ENCODE data around the gene CYS1.

Gene CYS1

DNA sequence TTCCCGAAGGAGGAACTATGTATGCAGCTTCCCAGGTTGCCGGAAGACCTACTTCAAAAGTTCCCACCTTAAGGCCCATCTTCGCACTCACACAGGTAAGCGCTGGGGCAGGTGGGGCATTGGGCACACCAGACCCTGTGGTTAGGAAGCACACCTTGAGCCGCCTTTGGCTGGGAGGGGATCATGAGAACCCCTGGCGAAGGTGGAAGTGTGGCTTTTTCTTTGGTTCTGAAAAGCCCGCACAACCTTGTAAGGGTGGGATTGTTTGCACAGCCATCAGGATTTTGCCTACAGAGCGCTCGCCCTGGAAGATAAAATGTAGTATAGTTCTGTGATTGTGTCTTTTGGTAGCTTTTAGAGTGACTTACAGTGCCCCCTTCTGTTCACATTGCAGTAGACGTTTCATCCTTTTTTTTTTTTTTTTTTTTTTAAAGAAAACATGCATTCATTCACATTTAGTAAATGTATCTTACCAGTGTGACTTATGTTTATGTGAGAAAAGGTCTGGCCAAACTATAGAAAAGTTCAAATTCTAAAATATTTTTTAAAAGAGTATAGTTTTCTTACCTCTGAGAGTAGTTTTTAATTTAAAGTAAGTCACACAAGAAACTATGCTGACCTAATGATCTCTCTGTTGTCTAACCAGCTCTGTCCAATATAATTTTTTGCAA lies 31.6 kb downstream of the CYS1 start:
- DNase-seq (ENCODE audit: low read depth, low spot score): no peak

DNA sequence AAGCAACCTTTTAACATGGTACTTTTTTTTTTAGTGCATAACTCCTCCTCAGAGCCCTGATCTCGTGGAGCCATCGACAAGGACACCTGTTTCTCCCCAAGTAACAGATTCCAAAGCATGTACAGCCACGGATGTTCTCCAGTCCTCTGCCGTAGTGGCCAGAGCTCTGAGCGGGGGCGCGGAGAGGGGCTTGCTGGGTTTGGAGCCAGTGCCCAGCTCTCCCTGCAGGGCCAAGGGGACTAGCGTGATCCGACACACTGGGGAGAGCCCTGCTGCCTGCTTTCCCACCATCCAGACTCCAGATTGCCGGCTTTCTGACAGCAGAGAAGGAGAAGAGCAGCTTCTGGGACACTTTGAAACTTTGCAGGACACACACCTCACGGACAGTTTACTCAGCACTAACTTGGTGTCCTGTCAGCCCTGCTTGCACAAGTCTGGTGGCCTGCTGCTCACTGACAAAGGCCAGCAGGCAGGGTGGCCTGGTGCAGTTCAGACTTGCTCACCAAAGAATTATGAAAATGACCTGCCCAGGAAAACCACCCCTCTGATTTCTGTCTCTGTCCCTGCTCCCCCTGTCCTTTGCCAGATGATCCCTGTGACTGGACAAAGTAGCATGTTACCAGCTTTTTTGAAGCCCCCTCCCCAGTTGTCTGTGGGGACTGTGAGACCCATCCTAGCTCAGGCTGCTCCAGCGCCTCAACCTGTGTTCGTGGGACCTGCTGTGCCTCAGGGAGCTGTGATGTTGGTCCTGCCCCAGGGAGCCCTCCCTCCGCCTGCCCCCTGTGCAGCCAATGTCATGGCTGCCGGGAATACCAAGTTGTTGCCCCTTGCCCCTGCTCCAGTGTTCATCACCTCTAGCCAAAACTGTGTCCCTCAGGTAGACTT lies 32.4 kb downstream of the CYS1 start:
- no peak for DNase-seq (ENCODE audit: low read depth, low spot score)

DNA sequence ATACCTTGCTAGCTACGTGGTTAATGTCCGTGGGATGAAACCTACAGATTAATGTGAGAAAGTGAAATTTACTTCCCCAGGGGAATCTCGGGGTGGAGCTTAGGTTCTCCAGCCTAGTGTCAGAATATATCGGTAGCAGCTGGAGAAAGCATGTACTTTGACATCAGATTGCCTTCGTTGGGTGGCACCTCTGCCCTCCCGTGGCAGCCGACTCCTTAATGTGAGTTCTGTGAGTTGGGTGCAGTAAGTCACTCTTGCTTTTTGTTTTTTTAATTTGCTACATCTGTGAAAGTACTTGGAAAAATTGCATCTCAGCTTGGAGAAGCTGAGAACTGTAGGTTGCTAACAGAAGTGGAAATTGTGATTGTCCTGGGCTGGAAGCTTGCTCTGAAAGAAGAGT lies 33.3 kb downstream of the CYS1 start:
- DNase-seq (ENCODE audit: low read depth, low spot score): no peak

DNA sequence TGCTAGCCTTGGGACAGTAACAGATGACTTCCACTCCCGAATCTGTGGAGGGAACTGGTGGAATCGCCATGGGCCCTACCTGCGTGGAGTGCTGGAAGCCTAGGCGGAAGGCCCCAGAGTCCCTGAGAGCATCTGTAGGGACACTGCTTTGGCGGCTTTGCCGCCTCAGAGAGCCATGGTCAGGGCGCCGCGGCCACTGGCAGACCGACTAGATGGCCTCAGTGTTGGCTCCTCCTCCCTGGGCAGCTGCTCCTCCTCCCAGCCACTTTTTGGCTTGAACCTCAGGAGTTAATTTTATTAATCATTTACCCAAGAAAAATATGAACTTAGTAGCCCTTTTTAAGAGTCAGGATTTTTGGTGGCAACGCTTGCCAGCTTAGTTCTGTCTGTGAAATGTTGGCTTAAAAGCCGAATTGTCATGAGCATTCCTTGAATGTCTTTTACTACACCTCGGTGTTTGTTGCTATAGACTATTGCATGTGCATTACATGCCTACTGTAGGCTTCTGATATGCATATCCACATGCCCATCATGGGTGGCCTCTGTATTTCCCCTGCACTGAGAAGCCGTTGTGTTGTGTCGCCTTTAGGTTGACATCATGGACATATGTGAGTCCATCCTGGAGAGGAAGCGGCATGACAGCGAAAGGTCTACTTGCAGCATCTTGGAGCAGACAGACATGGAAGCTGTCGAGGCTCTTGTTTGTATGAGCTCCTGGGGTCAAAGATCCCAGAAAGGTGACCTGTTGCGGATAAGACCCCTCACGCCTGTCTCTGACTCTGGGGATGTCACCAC lies 34.5 kb downstream of the CYS1 start:
- no peak for DNase-seq (ENCODE audit: low read depth, low spot score)

DNA sequence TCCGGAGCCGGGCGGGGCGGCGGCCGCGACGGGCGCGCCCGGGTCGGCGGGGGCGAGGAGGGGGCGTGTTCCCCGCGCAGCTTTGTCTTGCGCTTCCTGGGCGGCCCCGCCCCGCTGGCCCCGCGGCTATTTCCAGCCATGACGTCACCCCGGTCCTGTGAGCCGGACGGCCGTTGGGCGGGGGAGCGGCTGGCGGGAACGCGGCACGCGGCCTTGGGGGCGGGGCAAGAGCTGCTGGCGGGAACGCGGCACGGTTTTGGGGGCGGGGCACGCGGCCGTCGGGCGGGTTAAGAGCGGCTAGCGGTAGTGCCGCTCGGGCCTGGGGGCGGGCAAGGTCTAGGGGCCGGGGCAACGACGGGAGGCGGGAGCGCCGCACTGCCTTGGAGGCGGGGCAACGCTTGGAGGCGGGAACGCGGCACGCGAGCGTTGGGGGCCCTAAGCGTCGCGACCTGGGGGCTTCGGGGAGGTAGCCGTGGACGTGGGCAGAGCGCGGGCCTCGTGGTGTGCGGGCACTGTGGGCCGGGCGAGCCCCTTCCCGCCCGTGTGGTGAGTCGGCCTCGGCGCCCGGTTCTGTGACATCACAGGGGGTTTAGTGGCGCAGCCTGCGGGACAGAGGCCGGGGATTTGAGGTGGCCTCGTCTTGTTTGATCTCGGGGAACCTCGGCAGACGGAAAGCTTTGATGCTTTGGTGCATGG lies 36.2 kb downstream of the CYS1 start:
- peak; percentile 91 for DNase-seq (ENCODE audit: low read depth, low spot score)

DNA sequence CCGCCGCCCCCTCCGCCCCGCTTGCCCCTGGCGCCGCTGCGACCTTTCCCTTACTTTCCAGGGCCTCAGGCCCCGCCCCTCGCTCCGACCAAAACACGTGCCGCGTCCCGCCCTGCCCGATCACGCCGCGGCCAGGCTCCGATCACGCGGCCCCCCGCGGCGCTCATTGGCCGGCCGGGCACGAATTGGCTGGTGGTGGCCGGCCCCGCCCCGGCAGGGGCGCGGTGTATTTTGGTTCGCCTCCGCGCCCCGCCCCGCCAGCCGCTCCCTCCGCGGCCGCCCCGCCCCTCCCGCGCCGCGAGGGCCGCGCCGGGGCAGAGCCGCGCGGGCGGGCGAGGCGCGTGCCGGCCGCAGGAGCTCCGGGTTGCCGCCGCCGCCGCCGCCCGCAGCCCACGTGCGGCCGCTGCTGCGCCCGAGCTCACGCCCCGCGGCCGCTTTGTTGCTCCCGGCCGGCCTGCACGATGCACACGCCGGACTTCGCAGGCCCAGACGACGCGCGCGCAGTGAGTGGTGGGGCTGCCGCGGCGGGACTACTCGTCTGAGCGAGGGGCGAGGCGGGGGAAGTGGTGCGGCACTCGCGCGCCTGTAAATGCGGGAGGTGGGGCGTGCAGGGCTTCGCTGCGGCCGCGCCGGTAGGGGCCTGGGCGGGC lies 36.8 kb downstream of the CYS1 start, which contains the start of gene KLF11:
Gene KLF11 (plus strand): TSS at position 295 of the 650 bp plus-strand sequence. CDS start 167 bp downstream, at position 462.
- DNase-seq (ENCODE audit: low read depth, low spot score): peak; percentile 69

DNA sequence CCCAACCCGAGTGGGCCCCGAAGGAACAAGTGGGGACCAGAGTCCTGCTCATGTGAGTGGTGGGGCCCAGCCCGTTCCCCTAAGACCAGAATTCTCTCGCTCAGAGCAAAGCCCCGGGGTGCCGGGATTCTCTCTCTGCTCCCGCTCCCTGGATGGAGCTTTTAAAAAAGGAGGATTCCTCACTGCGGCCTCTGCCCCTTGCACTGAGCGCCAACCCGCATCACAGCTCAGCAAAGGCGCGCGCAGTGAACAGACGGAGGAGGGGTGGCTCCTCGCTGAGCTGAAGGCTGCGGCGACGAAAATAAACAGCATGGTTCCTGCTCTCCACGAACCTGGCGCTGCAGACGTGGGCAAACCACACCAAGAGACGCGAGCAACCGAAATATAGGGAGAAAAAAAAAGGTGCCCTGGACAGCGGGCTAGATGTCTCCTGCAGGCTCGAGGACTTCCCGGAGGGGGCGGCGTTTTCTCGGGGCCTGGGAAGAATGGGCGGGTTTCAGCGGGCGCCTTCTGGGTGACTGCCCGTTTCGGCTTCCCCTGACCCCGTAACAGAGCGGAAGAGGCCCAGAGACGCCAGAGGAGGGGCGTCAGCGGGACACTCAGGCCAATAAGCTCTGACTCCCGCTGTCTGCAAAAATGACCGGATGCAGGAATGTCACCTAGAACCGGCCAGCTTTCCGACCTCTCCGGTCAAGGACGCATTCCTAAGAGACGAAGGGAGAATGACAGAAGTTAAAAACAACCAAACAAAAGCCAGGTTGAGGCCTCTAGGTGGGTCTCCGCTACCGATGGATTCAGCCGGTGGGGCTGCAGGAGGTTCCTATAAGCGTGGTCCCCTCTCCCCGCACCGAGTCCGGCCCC lies 37.7 kb downstream of the CYS1 start:
- no peak for DNase-seq (ENCODE audit: low read depth, low spot score)

DNA sequence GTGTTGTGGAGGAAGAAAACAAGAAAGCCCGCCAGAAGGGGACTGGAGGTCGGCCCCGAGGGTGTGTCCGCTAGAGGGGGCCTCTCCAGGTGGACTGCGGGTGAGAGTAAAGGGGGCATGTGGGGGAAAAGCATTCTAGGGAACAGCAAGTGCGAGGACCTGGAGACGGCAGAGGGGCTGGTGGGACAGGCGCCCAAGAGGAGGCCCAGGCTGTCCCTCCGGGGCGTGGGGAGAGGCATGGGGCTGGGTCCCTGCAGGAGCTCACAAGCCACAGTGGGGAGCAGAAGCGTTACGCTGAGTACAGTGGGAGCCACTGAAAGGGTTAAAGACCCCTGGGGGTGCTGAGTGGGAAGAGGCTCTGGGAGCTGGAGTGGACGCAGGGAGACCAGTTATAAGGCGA lies 38.5 kb downstream of the CYS1 start:
- DNase-seq (ENCODE audit: low read depth, low spot score): no peak

DNA sequence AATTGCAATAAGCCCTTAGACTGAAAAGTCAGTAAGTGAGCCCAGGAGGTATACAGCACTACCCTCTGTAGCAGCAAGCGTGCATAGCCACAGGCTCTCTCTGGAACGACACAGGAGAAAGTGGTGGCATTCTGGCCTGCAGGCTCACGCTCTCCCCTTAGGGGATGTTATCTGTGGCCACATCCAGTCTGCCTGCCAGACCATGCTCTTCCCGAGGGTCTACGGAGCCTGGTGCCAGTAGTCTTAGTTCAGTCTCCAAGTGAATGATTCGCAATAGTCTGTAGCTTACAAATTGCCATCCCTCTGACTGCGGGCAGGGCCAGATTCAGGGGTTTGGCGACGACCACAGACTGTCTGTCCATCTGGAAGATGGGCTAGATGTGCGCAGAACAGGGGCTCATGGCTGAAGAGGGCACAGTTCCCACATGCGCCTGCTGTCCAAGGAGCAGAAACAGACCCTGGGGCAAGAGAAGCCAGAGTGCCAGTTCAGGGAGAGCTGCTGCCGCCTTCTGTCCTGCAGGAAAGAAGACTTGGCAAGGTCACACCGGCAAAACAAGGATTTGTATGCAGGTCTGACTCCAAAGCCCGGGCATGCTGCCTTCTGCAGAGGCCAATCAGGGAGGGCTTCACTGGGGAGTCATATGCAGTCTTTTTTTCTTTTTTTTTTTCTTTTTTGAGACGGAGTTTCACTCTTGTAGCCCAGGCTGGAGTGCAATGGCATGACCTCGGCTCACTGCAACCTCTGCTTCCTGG lies 40.4 kb downstream of the CYS1 start:
- no peak for DNase-seq (ENCODE audit: low read depth, low spot score)

DNA sequence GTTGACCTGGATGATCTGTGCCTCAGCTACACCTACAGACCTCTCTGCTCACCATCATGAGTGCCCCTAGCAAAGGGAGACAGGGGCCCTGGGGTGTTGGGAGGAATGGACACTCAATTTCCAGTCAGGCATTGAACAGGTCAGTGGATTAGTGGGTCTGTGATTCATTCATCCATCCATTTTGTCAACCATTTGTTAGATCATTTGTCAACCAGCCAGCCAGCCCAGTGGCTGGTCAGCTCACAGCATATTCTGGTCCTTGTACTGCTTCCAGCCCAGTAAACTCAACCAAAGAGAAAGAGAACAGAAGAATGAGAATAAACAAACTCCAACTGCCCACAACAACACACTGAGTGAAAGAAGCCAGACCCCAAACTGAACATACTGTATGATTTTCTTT lies 41.5 kb downstream of the CYS1 start:
- no peak for DNase-seq (ENCODE audit: low read depth, low spot score)

DNA sequence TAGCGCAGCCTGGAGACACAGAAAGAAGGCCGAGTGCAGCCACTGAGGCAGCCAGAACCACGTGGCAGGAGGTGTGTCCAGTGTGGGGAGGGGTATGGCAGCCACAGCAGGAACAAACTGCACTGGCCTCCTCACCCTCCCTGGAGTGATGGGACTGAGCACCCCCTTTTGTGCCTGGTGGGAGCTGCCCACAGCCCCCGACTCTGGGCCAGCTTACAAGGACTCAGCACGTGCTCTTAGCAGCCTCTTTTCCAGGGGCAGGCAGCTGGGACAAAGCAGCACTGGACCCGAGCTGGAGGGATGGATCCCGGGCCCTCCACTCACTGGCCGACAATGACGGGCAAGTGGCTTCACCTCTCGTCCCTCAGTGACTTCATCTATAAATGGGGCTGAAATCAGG lies 42.1 kb downstream of the CYS1 start:
- DNase-seq (ENCODE audit: low read depth, low spot score): no peak

DNA sequence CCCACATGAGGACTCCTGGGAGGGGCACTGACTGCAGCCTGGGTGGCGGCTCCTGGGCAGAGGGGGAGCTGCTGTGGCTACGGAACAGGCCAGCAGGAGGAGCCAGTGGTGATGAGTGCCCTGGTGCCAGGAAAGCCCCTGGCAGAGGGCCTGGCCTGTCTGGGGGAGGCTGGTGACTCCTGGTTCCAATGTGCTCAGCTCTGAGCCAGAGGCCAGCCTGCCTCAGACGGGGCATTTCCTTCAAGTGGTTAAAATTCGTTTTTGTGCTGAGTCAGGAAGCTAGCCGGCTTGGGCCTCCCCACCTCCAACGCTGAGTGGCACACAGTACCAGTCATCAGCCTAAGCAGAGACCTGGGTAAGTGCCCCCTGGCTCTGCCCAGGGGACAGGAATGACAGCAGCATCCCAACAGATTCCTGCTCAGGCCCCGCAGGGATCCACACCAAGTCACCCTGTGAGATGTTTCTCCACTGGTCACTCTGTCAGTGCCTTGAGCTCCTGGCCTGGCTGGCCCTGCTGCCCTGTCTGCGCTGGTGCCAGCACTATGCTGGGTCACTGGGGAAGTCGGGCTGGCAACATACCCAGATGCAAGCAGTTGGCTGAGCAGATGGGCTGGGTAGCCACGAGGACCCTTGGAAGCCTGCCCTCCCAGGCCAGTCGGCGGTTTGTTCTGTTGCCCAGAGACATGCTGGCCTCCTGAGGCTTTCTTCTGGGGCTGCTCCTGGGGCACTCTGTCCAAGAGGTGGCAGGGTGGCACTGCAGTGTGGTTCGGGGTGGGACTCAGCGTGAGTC lies 43.9 kb downstream of the CYS1 start:
- DNase-seq (ENCODE audit: low read depth, low spot score): no peak

DNA sequence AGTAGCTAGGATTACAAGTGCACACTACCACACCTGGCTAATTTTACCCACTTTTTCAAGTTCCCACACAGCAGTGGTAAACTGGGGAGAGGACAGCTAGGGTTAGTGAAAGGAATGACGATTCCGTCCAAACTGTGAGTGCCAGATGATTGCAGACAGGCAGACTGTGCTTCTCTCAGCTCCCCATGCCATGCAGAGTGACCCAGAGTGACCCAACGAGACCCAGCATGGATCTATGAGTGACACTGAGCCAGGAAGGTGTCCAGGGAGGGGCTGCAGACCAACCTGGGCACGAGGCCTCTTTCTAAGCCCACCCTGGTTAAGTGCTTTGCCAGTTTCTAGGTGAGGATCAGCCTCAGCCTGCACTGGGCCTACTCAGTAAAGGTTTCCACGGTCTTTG lies 44.6 kb downstream of the CYS1 start:
- no peak for DNase-seq (ENCODE audit: low read depth, low spot score)

DNA sequence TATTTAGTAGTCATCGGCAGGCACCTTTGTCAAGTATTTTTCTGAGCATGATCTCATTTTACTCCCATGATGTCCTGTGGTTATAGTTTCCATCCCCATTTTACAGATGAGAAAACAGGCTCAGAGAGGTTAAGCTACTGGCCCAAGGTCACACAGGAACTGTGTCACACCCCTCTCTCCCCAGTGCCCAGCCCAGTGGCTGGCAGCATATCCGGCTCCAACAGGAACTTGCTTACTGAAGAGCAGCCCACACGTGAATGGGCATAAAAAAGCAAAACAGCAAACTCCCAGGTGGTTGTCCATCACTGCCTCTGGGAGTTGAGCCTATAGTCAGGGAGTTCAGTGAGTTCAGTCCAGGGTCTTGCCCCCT lies 45.2 kb downstream of the CYS1 start:
- no peak for DNase-seq (ENCODE audit: low read depth, low spot score)

DNA sequence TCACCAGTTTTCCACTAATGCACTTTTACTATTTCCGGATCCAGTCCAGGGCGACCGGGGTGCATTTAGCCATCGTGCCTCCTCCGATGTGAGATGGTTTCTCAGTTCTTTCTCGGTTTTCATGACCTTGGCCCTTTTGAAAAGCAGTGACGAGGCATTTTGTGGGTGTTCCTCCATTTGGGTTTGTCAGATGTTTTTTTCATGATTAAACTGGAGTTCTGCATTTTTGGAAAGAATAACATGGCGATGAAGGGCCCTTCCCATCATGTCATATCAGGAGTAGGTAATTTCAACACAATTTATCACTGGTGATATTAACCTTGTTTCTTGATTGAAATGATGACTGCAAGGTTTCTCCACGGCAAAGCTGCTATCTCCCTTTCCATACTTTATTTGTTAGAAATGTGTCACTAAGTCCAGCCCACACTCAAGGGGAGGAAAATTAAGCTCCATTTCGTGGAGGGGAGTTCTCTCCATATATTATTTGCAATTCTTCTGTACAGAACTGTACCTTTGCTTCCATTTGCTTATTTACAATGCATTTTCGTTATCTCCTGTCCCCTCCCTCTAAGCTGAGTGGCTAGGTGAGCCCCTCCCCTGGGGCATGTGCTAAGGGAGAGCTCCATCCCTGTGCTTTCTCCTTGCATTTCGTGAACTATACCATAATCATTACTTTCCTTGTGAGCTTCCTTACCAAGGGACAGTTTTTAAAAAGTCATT lies 45.7 kb downstream of the CYS1 start:
- DNase-seq (ENCODE audit: low read depth, low spot score): no peak

DNA sequence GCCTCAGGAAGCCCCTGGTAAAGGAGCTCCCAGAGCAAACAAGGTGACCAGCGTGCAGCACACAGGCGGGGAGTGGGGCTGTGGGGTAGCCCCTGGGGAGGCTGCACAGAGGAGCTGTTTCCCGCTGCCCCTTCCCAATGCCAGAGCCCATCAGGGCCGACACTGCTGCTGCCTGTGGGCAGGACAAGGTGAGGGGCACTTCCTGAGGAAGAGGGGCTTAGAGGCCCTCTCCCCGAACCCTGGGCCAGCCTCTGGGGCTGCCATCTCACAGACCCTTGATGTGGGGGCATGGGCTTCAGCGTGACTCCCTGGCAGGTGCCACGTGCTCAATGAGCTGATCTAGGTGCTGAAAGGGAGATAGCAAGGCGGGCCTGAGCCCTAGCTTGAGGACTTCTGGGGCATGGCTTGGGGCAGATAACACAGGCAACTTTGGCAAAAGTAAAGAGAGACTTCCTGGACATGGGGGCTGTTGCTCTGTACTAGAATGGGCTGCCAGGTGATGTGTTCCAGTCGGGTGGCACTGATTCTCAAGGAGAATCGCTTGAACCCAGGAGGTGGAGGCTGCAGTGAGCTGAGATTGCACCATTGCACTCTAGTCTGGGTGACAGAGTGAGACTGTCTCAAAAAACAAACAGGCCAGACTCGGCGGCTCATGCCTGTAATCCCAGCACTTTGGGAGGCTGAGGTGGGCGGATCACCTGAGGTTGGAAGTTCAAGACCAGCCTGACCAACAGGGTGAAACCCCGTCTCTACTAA lies 46.8 kb downstream of the CYS1 start:
- DNase-seq (ENCODE audit: low read depth, low spot score): no peak

DNA sequence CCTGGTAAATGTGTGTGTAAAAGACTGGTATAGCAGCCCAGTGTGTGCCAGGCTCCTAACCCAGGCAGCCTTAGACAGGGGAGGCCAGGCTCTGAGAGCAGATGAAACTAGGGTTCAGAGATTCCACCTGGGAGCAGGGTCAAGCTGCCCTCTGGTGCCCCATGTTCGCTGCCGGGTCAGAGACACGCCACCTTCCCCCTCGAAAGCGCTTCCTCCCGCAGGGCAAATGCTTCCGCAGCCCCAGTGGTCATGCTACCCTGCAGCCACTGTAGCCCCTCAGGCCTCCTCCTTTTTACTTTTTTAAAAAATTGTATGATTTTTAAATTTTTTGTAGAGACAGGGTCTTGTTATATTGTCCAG lies 47.5 kb downstream of the CYS1 start:
- DNase-seq (ENCODE audit: low read depth, low spot score): no peak

All from activated CD4-positive, CD25-positive, alpha-beta regulatory T cell treated with anti-CD3 and anti-CD28 coated beads, Interleukin-2, amount 50 U/mL, for 16 hours (primary cell).